ENCODE data around the gene ZYX. TPM values are rescaled to one million over a fixed set of nuclear protein-coding genes. Genes with fewer than 3 reads are reported as not detected.
A peak's percentile ranks its signal among the peaks of the same experiment; 100 is the strongest.

Gene ZYX
- total RNA-seq, 2 donors from 2014 or later, result 55.8 to 256 TPM

- intact Hi-C loops (cut with DNase I), result no loop called here
- no peaks in the 10 kb centered on the region for H3K4me1 ChIP-seq (replicated peaks)
- H3K36me3 ChIP-seq, result no peaks in the 10 kb centered on the region
- DNase-seq (ENCODE audit: low spot score), result no peak
- no peak overlapping the region for H3K27ac ChIP-seq
- peaks cover 10% of the 10 kb centered on the region for H3K27me3 ChIP-seq (replicated peaks; ENCODE audit: insufficient read depth)
- 3% methylated on average over 43 of the region's 46 CpGs for WGBS
- H3K4me3 ChIP-seq, result peak overlapping the region; percentile 33 to 47
- no peaks in the 10 kb centered on the region for H3K9me3 ChIP-seq
- TF ChIP-seq POLR2AphosphoS5 (IDR thresholded peaks at IDR 0.05) (no peak), POLR2A (IDR thresholded peaks at IDR 0.05) (no peak), CTCF (IDR thresholded peaks at IDR 0.05) (no peak)
These were observed 19.5 kb upstream of the ZYX start for GRCh38 chr7:143361552-143362130.

GRCh38 chr7:143362131-143363015, 18.8 kb upstream of the ZYX start, which contains the start of gene FAM131B:
Gene FAM131B, minus strand, starts transcription at chr7:143362713. Its CDS starts 110 bp downstream, at chr7:143362603.
- H3K27ac ChIP-seq, result no peak within 1 kb of the TSS

GRCh38 chr7:143363016-143363937, 17.9 kb upstream of the ZYX start:
- Histone ChIP-seq H3K4me1 (replicated peaks) (no peaks in the 10 kb centered on the region), H3K4me3 (peak overlapping the region; percentile 33 to 47), H3K9me3 (no peaks in the 10 kb centered on the region), H3K27me3 (replicated peaks; ENCODE audit: insufficient read depth) (peaks cover 10% of the 10 kb centered on the region), H3K27ac (no peak overlapping the region), H3K36me3 (no peaks in the 10 kb centered on the region)
- no peak for DNase-seq (ENCODE audit: low spot score)
- 60% methylated on average over 18 of the region's 19 CpGs for WGBS
- TF ChIP-seq CTCF (IDR thresholded peaks at IDR 0.05) (no peak), POLR2A (IDR thresholded peaks at IDR 0.05) (no peak), POLR2AphosphoS5 (IDR thresholded peaks at IDR 0.05) (no peak)
- intact Hi-C loops (cut with DNase I), result no loop called here

More at GRCh38 chr7:143362131-143363015, 18.8 kb upstream of the ZYX start, which contains the start of gene FAM131B:
- Histone ChIP-seq H3K36me3 (no peaks in the 10 kb centered on the region), H3K4me3 (peak within 1 kb of the TSS; percentile 33 to 47), H3K9me3 (no peaks in the 10 kb centered on the region), H3K27me3 (replicated peaks; ENCODE audit: insufficient read depth) (peaks cover 10% of the 10 kb centered on the region), H3K4me1 (replicated peaks) (no peaks in the 10 kb centered on the region)
- DNase-seq (ENCODE audit: low spot score), result no peak
- under 1% methylated on average over 63 of the region's 112 CpGs for WGBS
- TF ChIP-seq POLR2A (IDR thresholded peaks at IDR 0.05) (no peak), CTCF (IDR thresholded peaks at IDR 0.05) (no peak), POLR2AphosphoS5 (IDR thresholded peaks at IDR 0.05) (no peak)
- intact Hi-C loops (cut with DNase I), result no loop called here

GRCh38 chr7:143367972-143368371, 13.2 kb upstream of the ZYX start:
- no peak overlapping the region for H3K27ac ChIP-seq
- intact Hi-C loops (cut with DNase I), result no loop called here
- WGBS, result 84% methylated on average over 4 of the region's 4 CpGs

More at GRCh38 chr7:143367972-143368371, 13.2 kb upstream of the ZYX start:
- TF ChIP-seq CTCF (IDR thresholded peaks at IDR 0.05), result no peak
- no peak for TF ChIP-seq POLR2AphosphoS5 (IDR thresholded peaks at IDR 0.05)
- TF ChIP-seq POLR2A (IDR thresholded peaks at IDR 0.05), result no peak
- DNase-seq (ENCODE audit: low spot score), result no peak
- Histone ChIP-seq H3K4me1 (replicated peaks) (no peaks in the 10 kb centered on the region), H3K36me3 (no peaks in the 10 kb centered on the region), H3K4me3 (no peak overlapping the region), H3K27me3 (replicated peaks; ENCODE audit: insufficient read depth) (peaks cover 6% of the 10 kb centered on the region), H3K9me3 (no peaks in the 10 kb centered on the region)
